Right renal pelvis (tissue), 4 donors: ENCODE results near the gene MAPK8IP1. TPM values are rescaled to one million over a fixed set of nuclear protein-coding genes. Genes with fewer than 3 reads are reported as not detected.
A peak's percentile ranks its signal among the peaks of the same experiment; 100 is the strongest.
"Not testable (repeated sequence)": the region's sequence is repeated elsewhere in the genome, so short reads cannot be mapped to it uniquely, and the experiment has no call there.

ENCODE experiments used
- DNase-seq, 4 donors: peaks; one replicate each; pipeline ENCODE4 v3.0.0-alpha.2; 2013; ENCODE audit warnings: low read depth in 4 of 4, low spot score in 3 of 4, missing footprints in 1 of 4
- polyA plus RNA-seq, 4 donors: library from polyadenylated mRNA; unstranded; fragments of 120-200 nt; gene quantifications; one replicate each; pipeline ENCODE4 v1.2.1, GENCODE V29; 2013; ENCODE audit not compliant: insufficient read length in 4 of 4

MAPK8IP1 gene
- polyA plus RNA-seq: 10 to 100 TPM in 3 of 4 donors, 1 to 10 TPM in 1; 9.3 to 14.4 (median 11.7) TPM

GRCh38 chr11:45885274-45885920 is at the start of gene MAPK8IP1:
Gene MAPK8IP1 (plus strand): TSS chr11:45885651. CDS start chr11:45885821, 170 bp downstream.
- peak in 3 of 4 donors; percentile 25 to 42 (median 32) for DNase-seq

GRCh38 chr11:45839204-45839603 is 46.2 kb upstream of the MAPK8IP1 start:
- DNase-seq: no peak

GRCh38 chr11:45840251-45840650 is 45.2 kb upstream of the MAPK8IP1 start:
- DNase-seq: not testable (repeated sequence)

GRCh38 chr11:45843158-45843924 is 42.1 kb upstream of the MAPK8IP1 start:
- DNase-seq: peak; percentile 78 to 83 (median 80)

- no peak for DNase-seq
Measured at GRCh38 chr11:45844822-45845578, 40.5 kb upstream of the MAPK8IP1 start.

- DNase-seq: no peak
Measured at GRCh38 chr11:45846174-45846675, 39.2 kb upstream of the MAPK8IP1 start.

- peak; percentile 95 to 98 (median 96) for DNase-seq
Measured at GRCh38 chr11:45846974-45847910, 38.2 kb upstream of the MAPK8IP1 start, which contains the start of gene CRY2. Gene CRY2 (plus strand): TSS chr11:45847475. CDS start chr11:45847491, 16 bp downstream.

- no peak for DNase-seq
Measured at GRCh38 chr11:45847911-45848316, 37.5 kb upstream of the MAPK8IP1 start.

- no peak for DNase-seq
Measured at GRCh38 chr11:45848654-45849081, 36.8 kb upstream of the MAPK8IP1 start.

- DNase-seq: no peak
Measured at GRCh38 chr11:45850446-45850845, 35.0 kb upstream of the MAPK8IP1 start.

- DNase-seq: no peak
Measured at GRCh38 chr11:45851228-45851627, 34.2 kb upstream of the MAPK8IP1 start.

GRCh38 chr11:45852018-45852711 is 33.3 kb upstream of the MAPK8IP1 start:
- no peak for DNase-seq

- DNase-seq: no peak
Measured at GRCh38 chr11:45852712-45853101, 32.7 kb upstream of the MAPK8IP1 start.

- no peak for DNase-seq
Measured at GRCh38 chr11:45853332-45854219, 31.9 kb upstream of the MAPK8IP1 start.

GRCh38 chr11:45855308-45855707 is 30.1 kb upstream of the MAPK8IP1 start:
- no peak for DNase-seq

- DNase-seq: no peak
Measured at GRCh38 chr11:45856044-45856468, 29.4 kb upstream of the MAPK8IP1 start.

- DNase-seq: no peak
Measured at GRCh38 chr11:45857961-45858474, 27.4 kb upstream of the MAPK8IP1 start.
